OCI-LY1 (cell line): ENCODE data around the gene SULT2B1.

Experiments
- H2AFZ ChIP-seq: fragments of 200-600 bp; sonication (generic), shearing (Covaris generic); 2 replicates; pipeline ENCODE4 v1.6.0; 2014; ENCODE audit warnings: antibody characterized with exemption, mild to moderate bottlenecking, low read length
- H3F3A ChIP-seq: fragments of 200-600 bp; sonication (generic), shearing (Covaris generic); 2 replicates; pipeline ENCODE4 v1.6.0; 2014; ENCODE audit warnings: mild to moderate bottlenecking, antibody characterized with exemption, low read length, moderate library complexity; ENCODE audit not compliant: insufficient read depth
- H3K27ac ChIP-seq: fragments of 200-600 bp; sonication (generic); 2 replicates; pipeline ENCODE4 v1.5.1; 2014; ENCODE audit warnings: low read length, mixed run types, mild to moderate bottlenecking, low read depth; ENCODE audit not compliant: poor library complexity, severe bottlenecking
- H3K27me3 ChIP-seq: fragments of 200-600 bp; sonication (generic); 2 replicates; pipeline ENCODE4 v1.6.0; 2014; ENCODE audit warnings: antibody characterized with exemption, mild to moderate bottlenecking, low read length, moderate library complexity; ENCODE audit not compliant: insufficient read depth
- H3K36me3 ChIP-seq: fragments of 200-600 bp; sonication (generic); 2 replicates; pipeline ENCODE4 v1.6.1; 2014; ENCODE audit warnings: mild to moderate bottlenecking, antibody characterized with exemption, low read length, moderate library complexity, mixed read lengths; ENCODE audit not compliant: insufficient read depth
- H3K4me1 ChIP-seq: fragments of 200-600 bp; sonication (generic); 2 replicates; pipeline ENCODE4 v1.5.1; 2014; ENCODE audit warnings: mild to moderate bottlenecking, low read length, moderate library complexity; ENCODE audit not compliant: insufficient read depth, severe bottlenecking
- H3K4me2 ChIP-seq: fragments of 200-600 bp; sonication (generic), shearing (Covaris generic); 2 replicates; pipeline ENCODE4 v1.6.1; 2014; ENCODE audit warnings: low read length
- H3K4me3 ChIP-seq: fragments of 200-600 bp; sonication (generic); 2 replicates; pipeline ENCODE4 v1.5.1; 2014; ENCODE audit warnings: low read length, low read depth, mild to moderate bottlenecking, mixed read lengths; ENCODE audit not compliant: poor library complexity, severe bottlenecking
- H3K79me2 ChIP-seq: fragments of 200-600 bp; shearing (Covaris generic); 2 replicates; pipeline ENCODE4 v1.6.1; 2016; ENCODE audit warnings: mixed run types, low read length, mixed read lengths; ENCODE audit not compliant: insufficient read depth
- H3K9ac ChIP-seq: fragments of 200-600 bp; sonication (generic), shearing (Covaris generic); 2 replicates; pipeline ENCODE4 v1.6.1; 2014; ENCODE audit warnings: mild to moderate bottlenecking, low read length, mixed read lengths
- H3K9me2 ChIP-seq: fragments of 200-600 bp; sonication (generic), shearing (Covaris generic); 2 replicates; pipeline ENCODE4 v1.6.1; 2014; ENCODE audit warnings: low read depth, mild to moderate bottlenecking, low read length, mixed read lengths
- H3K9me3 ChIP-seq: fragments of 200-600 bp; shearing (Covaris generic); 2 replicates; pipeline ENCODE4 v1.6.1; 2014; ENCODE audit warnings: low read length, mixed read lengths
- H4K20me1 ChIP-seq: fragments of 200-600 bp; sonication (generic), shearing (Covaris generic); 2 replicates; pipeline ENCODE4 v1.6.0; 2016; ENCODE audit warnings: mild to moderate bottlenecking, low read length; ENCODE audit not compliant: insufficient read depth
- EZH2 ChIP-seq: fragments of 200-600 bp; sonication (generic), shearing (Covaris generic); IDR thresholded peaks from 2 replicates; pipeline ENCODE4 v1.8.0; 2017; ENCODE audit warnings: borderline replicate concordance, mixed run types, mild to moderate bottlenecking, antibody characterized with exemption, low read length, moderate library complexity, mixed read lengths
- TF ChIP-seq, protein P1 (sequence below): fragments of 200-600 bp; sonication (generic), shearing (Covaris generic); IDR thresholded peaks from 2 replicates; pipeline ENCODE4 v1.5.1; 2017; ENCODE audit warnings: mild to moderate bottlenecking, antibody characterized with exemption, low read length, moderate library complexity, mixed read lengths

The SULT2B1 gene

GRCh38 chr19:48648134-48648533 is 96.2 kb downstream of the SULT2B1 start:
- Histone ChIP-seq H3K27ac (peak overlapping the region; percentile 61), H3K9me2 (no peaks in the 10 kb centered on the region), H3K9ac (no peak overlapping the region), H3K36me3 (no peaks in the 10 kb centered on the region), H3K27me3 (no peaks in the 10 kb centered on the region), H3K4me3 (no peak overlapping the region), H4K20me1 (no peaks in the 10 kb centered on the region), H3K4me2 (no peak overlapping the region), H3K79me2 (no peaks in the 10 kb centered on the region), H3K9me3 (no peaks in the 10 kb centered on the region), H2AFZ (no peak overlapping the region), H3K4me1 (peaks cover 36% of the 10 kb centered on the region), H3F3A (no peaks in the 10 kb centered on the region)
- TF ChIP-seq, protein P1, sequence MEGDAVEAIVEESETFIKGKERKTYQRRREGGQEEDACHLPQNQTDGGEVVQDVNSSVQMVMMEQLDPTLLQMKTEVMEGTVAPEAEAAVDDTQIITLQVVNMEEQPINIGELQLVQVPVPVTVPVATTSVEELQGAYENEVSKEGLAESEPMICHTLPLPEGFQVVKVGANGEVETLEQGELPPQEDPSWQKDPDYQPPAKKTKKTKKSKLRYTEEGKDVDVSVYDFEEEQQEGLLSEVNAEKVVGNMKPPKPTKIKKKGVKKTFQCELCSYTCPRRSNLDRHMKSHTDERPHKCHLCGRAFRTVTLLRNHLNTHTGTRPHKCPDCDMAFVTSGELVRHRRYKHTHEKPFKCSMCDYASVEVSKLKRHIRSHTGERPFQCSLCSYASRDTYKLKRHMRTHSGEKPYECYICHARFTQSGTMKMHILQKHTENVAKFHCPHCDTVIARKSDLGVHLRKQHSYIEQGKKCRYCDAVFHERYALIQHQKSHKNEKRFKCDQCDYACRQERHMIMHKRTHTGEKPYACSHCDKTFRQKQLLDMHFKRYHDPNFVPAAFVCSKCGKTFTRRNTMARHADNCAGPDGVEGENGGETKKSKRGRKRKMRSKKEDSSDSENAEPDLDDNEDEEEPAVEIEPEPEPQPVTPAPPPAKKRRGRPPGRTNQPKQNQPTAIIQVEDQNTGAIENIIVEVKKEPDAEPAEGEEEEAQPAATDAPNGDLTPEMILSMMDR = no peak
- no peak for TF ChIP-seq EZH2
